NT2/D1 (cell line): Measurements from ENCODE around the gene RAB3A.

Experiments used
- SUZ12 ChIP-seq: IDR thresholded peaks from 2 replicates; pipeline ENCODE4 v1.6.1; 2011; ENCODE audit not compliant: insufficient read length, insufficient read depth; ENCODE audit errors: extremely low read depth
- YY1 ChIP-seq: IDR thresholded peaks from 2 replicates; pipeline ENCODE4 v1.6.1; 2011; ENCODE audit not compliant: insufficient read length, insufficient read depth

GRCh38 chr19:18197306-18197705 is 6.5 kb downstream of the RAB3A start:
- TF ChIP-seq SUZ12 (no peak), YY1 (no peak)
